K562 (cell line): ENCODE data around the gene GGNBP2. TPM values are rescaled to one million over a fixed set of nuclear protein-coding genes. Genes with fewer than 3 reads are reported as not detected.

Experiments used
- ATAC-seq: fragments of 200-7000 bp; cut with Tn5 transposase; 3 replicates; pipeline ENCODE4 v1.9.1; 2020; ENCODE audit warnings: moderate library complexity
- BruUV-seq: library from RNA; stranded (reverse); fragments of 400-500 nt; replicated peaks from 2 replicates; lab custom pipeline; 2021; lab: Mats Ljungman, UMichigan
- CTCF ChIA-PET: fragments of 300-600 bp; formaldehyde crosslinking; extraction: SDS; loops from one replicate; lab custom pipeline; 2021; ENCODE audit warnings: low intra/inter-chr PET ratio; lab: Yijun Ruan, JAX
- POLR2A ChIA-PET: fragments of 300-600, 350-650 bp; sonication (Branson Sonifier 250); formaldehyde crosslinking; extraction: SDS; loops from one replicate; lab custom pipeline; 2021; ENCODE audit warnings: antibody characterized with exemption, inconsistent platforms; lab: Yijun Ruan, JAX
- DNase-seq, 4 experiments: peaks; one replicate each; pipeline versions ENCODE4 v3.0.0 to v3.0.0-alpha.2; 2011 to 2018; ENCODE audit warnings: low spot score in 3 of 4, mixed read lengths in 3 of 4; ENCODE audit errors: extremely low read depth in 1 of 4
- FAIRE-seq: peaks from 2 replicates; lab custom pipeline; 2011; peaks lifted over from hg19 to GRCh38; lab: Jason Lieb, UNC
- H2AFZ ChIP-seq: 2 replicates; pipeline ENCODE4 v1.6.0; 2011; ENCODE audit warnings: low read depth, low read length, control low read depth, inconsistent platforms
- H3K27ac ChIP-seq: fragments of 200-600 bp; 3 replicates; pipeline ENCODE4 v1.8.0; 2011; ENCODE audit warnings: low read depth, mild to moderate bottlenecking, control low read depth, inconsistent platforms, low read length, moderate library complexity, mixed read lengths; ENCODE audit errors: extremely low read depth
- H3K27me3 ChIP-seq, 2 experiments: fragments of 300-600 bp in 1 of 2; 2 replicates in 1 of 2; 3 replicates in 1 of 2; pipeline versions ENCODE4 v1.6.0 to v1.8.0; 2011; ENCODE audit warnings: inconsistent platforms in 2 of 2, low read length in 2 of 2, mild to moderate bottlenecking in 1 of 2, mixed read lengths in 1 of 2, moderate library complexity in 1 of 2; ENCODE audit not compliant: control insufficient read depth in 2 of 2, insufficient read depth in 2 of 2
- H3K36me3 ChIP-seq: fragments of 300-600 bp; 3 replicates; pipeline ENCODE4 v1.8.0; 2011; ENCODE audit warnings: mild to moderate bottlenecking, low read length, inconsistent platforms; ENCODE audit not compliant: control insufficient read depth, insufficient read depth
- H3K4me1 ChIP-seq, 2 experiments: fragments of 200-600 bp in 1 of 2; replicated peaks in 1 of 2; 2 replicates in 1 of 2; 3 replicates in 1 of 2; pipeline versions ENCODE4 v1.5.1 to v1.8.0; 2011; ENCODE audit warnings: inconsistent platforms in 2 of 2, low read length in 2 of 2, mild to moderate bottlenecking in 1 of 2, mixed read lengths in 1 of 2, moderate library complexity in 1 of 2; ENCODE audit not compliant: control insufficient read depth in 2 of 2, insufficient read depth in 2 of 2
- H3K4me2 ChIP-seq: 2 replicates; pipeline ENCODE4 v1.6.1; 2011; ENCODE audit warnings: low read length, control low read depth, inconsistent platforms, mixed read lengths; ENCODE audit not compliant: insufficient read depth
- H3K4me3 ChIP-seq: fragments of 200-600 bp; sonication (generic), shearing (Covaris generic); 2 replicates; pipeline ENCODE4 v1.5.1; 2016; ENCODE audit warnings: control low read depth, inconsistent platforms
- H3K79me2 ChIP-seq: fragments of 200-600 bp; 3 replicates; pipeline ENCODE4 v1.8.0; 2011; ENCODE audit warnings: low read length, inconsistent platforms; ENCODE audit not compliant: control insufficient read depth, insufficient read depth
- H3K9ac ChIP-seq, 2 experiments: 2 replicates each; pipeline versions ENCODE4 v1.6.0 to v1.6.1; 2011; ENCODE audit warnings: low read depth in 2 of 2, low read length in 2 of 2, control low read depth in 1 of 2, inconsistent platforms in 1 of 2, mild to moderate bottlenecking in 1 of 2, mixed read lengths in 1 of 2; ENCODE audit not compliant: insufficient read depth in 1 of 2
- H3K9me1 ChIP-seq: one replicate; pipeline ENCODE4 v1.6.0; 2011; ENCODE audit warnings: inconsistent platforms, mild to moderate bottlenecking, low read length, moderate library complexity; ENCODE audit not compliant: control insufficient read depth, insufficient read depth
- H3K9me3 ChIP-seq: replicated peaks from 2 replicates; pipeline ENCODE4 v1.5.1; 2011; ENCODE audit warnings: low read depth, low read length, inconsistent platforms; ENCODE audit not compliant: control insufficient read depth, insufficient read depth
- H4K20me1 ChIP-seq: replicated peaks from 2 replicates; pipeline ENCODE4 v1.6.1; 2011; ENCODE audit warnings: low read length, inconsistent platforms, mixed read lengths; ENCODE audit not compliant: control insufficient read depth, insufficient read depth
- POLR2AphosphoS5 ChIP-seq: IDR thresholded peaks from 2 replicates; pipeline ENCODE4 v1.6.1; 2011; ENCODE audit warnings: mild to moderate bottlenecking, low read depth, low read length, moderate library complexity; ENCODE audit not compliant: control insufficient read depth, insufficient read depth
- POLR2G ChIP-seq: fragments of 200-400 bp; formaldehyde crosslinking; IDR thresholded peaks from 2 replicates; pipeline ENCODE4 v1.6.1; 2017; ENCODE audit warnings: low read depth, mild to moderate bottlenecking, antibody characterized with exemption, low read length, moderate library complexity
- STAG1 ChIP-seq: sonication (generic); formaldehyde crosslinking; IDR thresholded peaks from 2 replicates; pipeline ENCODE4 v1.5.0; 2020; ENCODE audit warnings: missing genetic modification reagents, borderline replicate concordance
- ZNF3 ChIP-seq: fragments of 250-450 bp; sonication (Bioruptor Pico); IDR thresholded peaks from 2 replicates; pipeline ENCODE4 v1.5.0; 2021; ENCODE audit warnings: mild to moderate bottlenecking, moderate library complexity
- WGBS: fragments of 100-300 bp; shearing (Covaris generic); methylation state at CpG from one replicate; pipeline ENCODE4 v1.1.6; 2016; ENCODE audit warnings: low coverage, mixed read lengths; ENCODE audit not compliant: insufficient coverage; ENCODE audit errors: missing lambda C conversion rate; 5-methylcytosine and 5-hydroxymethylcytosine counted together
- in situ Hi-C: fragments of 300-500 bp; cut with MboI; formaldehyde crosslinking; loops from 4 replicates; pipeline ENCODE4 v1.15.0; 2018; ENCODE audit warnings: inconsistent platforms, mixed read lengths
- intact Hi-C: fragments of 100-400 bp; cut with micrococcal nuclease; formaldehyde crosslinking; loops from 2 replicates; pipeline ENCODE4 v1.14.2; 2022
- polyA plus RNA-seq, 8 experiments: library from polyadenylated mRNA; depleted of rRNA in 4 of 8; stranded (reverse) in 5 of 8; unstranded in 3 of 8; fragments of >200 nt; fragmentation: Nextera tagmentation in 2 of 8; fragmentation: Illumina TruSeq in 1 of 8; extraction: Ambion mirVana in 2 of 8; extraction: Trizol in 1 of 8; gene quantifications; 2 replicates each; pipeline versions ENCODE4 v1.2.1 to v1.2.3, GENCODE V29; 2011 to 2014; ENCODE audit warnings: inconsistent platforms in 1 of 8, missing spikeins in 1 of 8
- total RNA-seq, 7 experiments: library from RNA; depleted of rRNA in 6 of 7; stranded (reverse); fragments of >200 nt in 6 of 7; fragmentation: Illumina TruSeq in 2 of 7; extraction: Trizol in 2 of 7; gene quantifications; 2 replicates each; pipeline versions ENCODE4 v1.2.1 to v1.2.3, GENCODE V29; 2011 to 2021; ENCODE audit warnings: low replicate concordance in 1 of 7

GGNBP2 gene
- total and polyA plus RNA-seq, 9 of the 15 experiments (the other 6 are each of a cell fraction or from before 2014, with no cell fraction given) = 35.7 to 96.6 (median 64.1) TPM

DNA sequence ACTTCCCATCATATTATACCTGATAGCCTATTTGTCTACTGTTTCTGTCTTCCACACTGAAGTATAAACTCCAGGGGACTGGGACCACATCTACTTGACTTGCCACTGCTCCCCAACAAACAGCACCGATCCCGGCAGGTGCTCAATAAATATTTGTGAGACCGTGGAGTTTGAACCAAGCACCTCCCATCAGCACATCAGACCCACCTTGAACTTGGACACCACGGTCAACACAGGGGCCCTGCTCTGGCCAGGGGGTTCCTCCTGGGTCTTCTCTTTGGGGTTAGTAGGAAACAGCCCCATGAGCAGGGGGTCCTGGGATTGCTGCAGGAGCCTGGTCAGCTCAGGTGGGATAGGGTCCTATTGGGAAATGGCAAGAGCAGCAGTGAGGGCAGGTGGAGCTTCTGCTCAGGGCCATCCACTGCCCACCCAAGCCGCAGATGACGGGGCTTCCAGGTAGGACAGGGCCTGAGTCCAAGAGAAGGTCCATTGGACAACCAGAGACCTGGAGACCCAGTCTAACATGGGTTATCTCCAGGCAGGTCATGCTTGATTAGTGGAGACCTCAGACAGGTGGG, 38.4 kb upstream of the GGNBP2 start:
- Histone ChIP-seq H3K9ac (no peak overlapping the region), H3K36me3 (peaks cover 98% of the 10 kb centered on the region)

GRCh38 chr17:36506831-36507230, 37.9 kb upstream of the GGNBP2 start:
- intact Hi-C loops = no loop called here
- BruUV-seq = no TSS peak
- FAIRE-seq (no peak), DNase-seq (no peak), ATAC-seq (no peak)
- Histone ChIP-seq H4K20me1 (no peaks in the 10 kb centered on the region; the same call in 1 of the 2 replicates), H3K27me3 (no peaks in the 10 kb centered on the region), H3K79me2 (no peaks in the 10 kb centered on the region), H3K27ac (no peak overlapping the region), H2AFZ (no peak overlapping the region), H3K9me3 (no peaks in the 10 kb centered on the region), H3K9me1 (no peaks in the 10 kb centered on the region), H3K4me1 (peaks cover 0 to 6% of the 10 kb centered on the region in 2 experiments; a peak in 1 of 5 replicates), H3K4me3 (no peak overlapping the region), H3K36me3 (peaks cover 99% of the 10 kb centered on the region)
- TF ChIP-seq STAG1 (CRISPR knock-in tag) = no peak
- peak; percentile 57 for TF ChIP-seq POLR2G
- TF ChIP-seq, all 486 proteins: peak for 1
- ChIA-PET POLR2A (interaction anchor here (0.6 to 1.1 kb wide), 2 partner anchors 18 to 22 kb away, joined by 3 read pairs; no protein-coding TSS in a partner anchor), CTCF (no interaction called here)
- Histone ChIP-seq H3K9ac (peak overlapping the region in 1 of 2 experiments; percentile 33; a peak in 1 of 4 replicates), H3K4me2 (no peak overlapping the region)
- in situ Hi-C loops = no loop called here
- WGBS = 97% methylated on average over 11 of the region's 11 CpGs

More for the DNA sequence above, 38.4 kb upstream of the GGNBP2 start:
- Histone ChIP-seq H3K27me3 (no peaks in the 10 kb centered on the region), H3K4me2 (no peak overlapping the region), H3K9me3 (no peaks in the 10 kb centered on the region), H3K4me3 (no peak overlapping the region), H3K79me2 (no peaks in the 10 kb centered on the region), H2AFZ (no peak overlapping the region), H4K20me1 (no peaks in the 10 kb centered on the region; the same call in 1 of the 2 replicates), H3K9me1 (no peaks in the 10 kb centered on the region), H3K27ac (no peak overlapping the region), H3K4me1 (peaks cover 0 to 6% of the 10 kb centered on the region in 2 experiments; a peak in 1 of 5 replicates)
- ChIA-PET CTCF (no interaction called here), POLR2A (interaction anchor here (0.6 to 1.3 kb wide), 4 partner anchors 11 to 93 kb away, joined by 3 to 5 read pairs (median 3); partner anchors contain the start of gene ZNHIT3)
- no peak for ATAC-seq
- no TSS peak for BruUV-seq
- WGBS = 100% methylated on average over 6 of the region's 6 CpGs
- in situ Hi-C loops = no loop called here
- FAIRE-seq = no peak
- intact Hi-C loops = no loop called here
- TF ChIP-seq ZNF3 (CRISPR knock-in tag) (no peak), POLR2AphosphoS5 (0 out of 2 replicates have a peak, but pooled peaks have one; percentile 13)
- DNase-seq = no peak
